Heart right ventricle (tissue), 16 donors: Measurements from ENCODE around the gene ZDBF2. TPM values are rescaled to one million over a fixed set of nuclear protein-coding genes. Genes with fewer than 3 reads are reported as not detected.

ENCODE experiments used
- ATAC-seq, 8 donors: fragments of 200-7000 bp; cut with Tn5 transposase; one replicate each; pipeline ENCODE4 v1.9.1; 2020; ENCODE audit warnings: mild to moderate bottlenecking in 8 of 8, moderate library complexity in 8 of 8, moderate number of reproducible peaks in 1 of 8
- DNase-seq, 2 donors: peaks; one replicate each; pipeline ENCODE4 v3.0.0-alpha.2; 2020
- H3K27ac ChIP-seq, 10 donors: fragments of 200-600 bp; sonication (generic) in 2 of 10; one replicate each; pipeline versions ENCODE4 v1.5.0 to v1.8.0; 2020 to 2022; ENCODE audit warnings: mild to moderate bottlenecking in 3 of 10
- H3K27me3 ChIP-seq, 7 donors: fragments of 200-600 bp; one replicate each; pipeline ENCODE4 v1.8.0; 2021 to 2022; ENCODE audit warnings: mild to moderate bottlenecking in 2 of 7
- H3K36me3 ChIP-seq, 9 donors: fragments of 200-600 bp; sonication (generic) in 1 of 9; one replicate each; pipeline versions ENCODE4 v1.5.0 to v1.8.0; 2020 to 2022; ENCODE audit warnings: mild to moderate bottlenecking in 2 of 9
- H3K4me1 ChIP-seq, 9 donors: fragments of 200-600 bp; sonication (generic) in 1 of 9; one replicate each; pipeline versions ENCODE4 v1.5.0 to v1.8.0; 2020 to 2022; ENCODE audit warnings: mild to moderate bottlenecking in 4 of 9
- H3K4me3 ChIP-seq, 10 donors: fragments of 200-600 bp; sonication (generic) in 2 of 10; one replicate each; pipeline versions ENCODE4 v1.5.0 to v1.8.0; 2020 to 2022; ENCODE audit warnings: mild to moderate bottlenecking in 7 of 10, moderate library complexity in 2 of 10
- H3K9me3 ChIP-seq, 11 donors: fragments of 200-600 bp in 10 of 11; sonication (generic) in 2 of 11; one replicate each; pipeline versions ENCODE4 v1.5.0 to v1.8.0; 2013 to 2022; ENCODE audit warnings: mild to moderate bottlenecking in 2 of 11, control low read depth in 1 of 11, moderate library complexity in 1 of 11
- CTCF ChIP-seq, 9 donors: fragments of 200-600 bp; sonication (generic) in 2 of 9; IDR thresholded peaks; one replicate each; pipeline versions ENCODE4 v1.5.0 to v1.8.0; 2021 to 2022; ENCODE audit warnings: antibody characterized with exemption in 9 of 9, mild to moderate bottlenecking in 5 of 9, moderate library complexity in 1 of 9
- WGBS, 2 donors: extraction: QIAGEN DNeasy Blood & Tissue Kit; methylation state at CpG; one replicate each; pipeline ENCODE4 v1.1.7; 2013; ENCODE audit warnings: inconsistent platforms in 1 of 2; 5-methylcytosine and 5-hydroxymethylcytosine counted together
- intact Hi-C, 10 donors: fragments of 100-400 bp; cut with DNase I; formaldehyde crosslinking; loops; one replicate each; pipeline versions ENCODE4 v1.11.1 to v1.14.2; 2022
- polyA plus RNA-seq, 2 donors: library from polyadenylated mRNA; stranded (reverse); fragments of 200-250 nt; gene quantifications; one replicate each; pipeline ENCODE4 v1.2.3, GENCODE V29; 2013
- total RNA-seq, 10 donors: library from RNA; stranded (reverse); fragmentation: NEBNext Ultra II Directional in 3 of 10; extraction: Animal tissue kit (Norgen Biotek cat#: 25700) in 3 of 10; gene quantifications; one replicate each; pipeline versions ENCODE4 v1.2.1 to v1.2.4, GENCODE V29; 2021 to 2023
- donor health status: Arrhythmogenic right ventricular cardiomyopathy.
- donor health status: ischemic (EF 13 %, LVEDD 7.1; RV severe dilation, severe dysfunction).
- donor health status: healthy with polysubstance abuse.
- donor health status: DM: no; HTN: yes; CAD: no.
- donor health status: DM: no; HTN: no; CAD: no.
- donor health status: ischemic (EF 25% LVEDD 6.9; RV normal size, moderate dysfunction).
- donor health status: ischemic (EF 25% LVEDD 5.7; RV mildly dilated, moderate dysfunction).
- donor health status: healthy.
- donor health status: DM: yes; HTN: yes; CAD: no.
- donor health status: Ischemic cardiomyopathy.
- donor health status: ischemic (EF 35%, LVEDD 5.7; RV mildly dilated, moderate dysfunction).
- donor health status: nonischemic (EF 11% LVEDD 7.7; RV severe dilation, severe dysfunction).
- donor health status: DM: yes; HTN: yes; CAD: no.
- donor health status: PGD.
- donor health status: ischemic (EF 29% LVEDD 5.4; RV normal size, mild dysfunction).
- donor health status: nonischemic (EF 23%, LVEDD 6.1; RV moderate dilation, normal function).

ZDBF2 gene
- total and polyA plus RNA-seq, 12 donors: 0.72 to 15.6 (median 10.2) TPM

- no peak for TF ChIP-seq CTCF (IDR thresholded peaks at IDR 0.05)
- Histone ChIP-seq H3K27ac (no peak overlapping the region), H3K4me3 (peak overlapping the region in 7 of 10 donors; percentile 68 to 76 (median 70)), H3K36me3 (no peaks in the 10 kb centered on the region), H3K4me1 (peaks cover 0 to 17% (median 5%) of the 10 kb centered on the region in 9 donors), H3K27me3 (peaks cover 0 to 89% (median 76%) of the 10 kb centered on the region in 7 donors), H3K9me3 (no peaks in the 10 kb centered on the region)
- WGBS, 2 donors: 34 to 36% methylated on average over 12 of the region's 12 CpGs
- ATAC-seq (no peak), DNase-seq (no peak)
- intact Hi-C loops: no loop called here
Observed at GRCh38 chr2:206276169-206276942, 1.9 kb downstream of the ZDBF2 start.

GRCh38 chr2:206277503-206277902 is 3.0 kb downstream of the ZDBF2 start:
- no peak for DNase-seq
- H3K4me1 ChIP-seq: peaks cover 0 to 17% (median 5%) of the 10 kb centered on the region in 9 donors
- H3K36me3 ChIP-seq: peaks cover 0 to 10% (median 0%) of the 10 kb centered on the region in 9 donors
- H3K4me3 ChIP-seq: no peak overlapping the region
- H3K9me3 ChIP-seq: no peaks in the 10 kb centered on the region
- intact Hi-C loops: no loop called here
- no peak for TF ChIP-seq CTCF (IDR thresholded peaks at IDR 0.05)
- ATAC-seq: no peak
- WGBS, 2 donors: 51 to 56% methylated on average over 3 of the region's 3 CpGs
- H3K27ac ChIP-seq: no peak overlapping the region
- H3K27me3 ChIP-seq: peaks cover 0 to 85% (median 65%) of the 10 kb centered on the region in 7 donors

GRCh38 chr2:206282746-206283145 is 8.3 kb downstream of the ZDBF2 start:
- no peak overlapping the region for H3K4me3 ChIP-seq
- WGBS, 2 donors: 81 to 93% methylated on average over 8 of the region's 8 CpGs
- intact Hi-C loops: no loop called here
- ATAC-seq (no peak), DNase-seq (no peak)
- no peak overlapping the region for H3K27ac ChIP-seq
- peaks cover 0 to 16% (median 7%) of the 10 kb centered on the region in 11 donors for H3K9me3 ChIP-seq
- no peak for TF ChIP-seq CTCF (IDR thresholded peaks at IDR 0.05)
- H3K36me3 ChIP-seq: peaks cover 0 to 25% (median 0%) of the 10 kb centered on the region in 9 donors
- peaks cover 0 to 34% (median 17%) of the 10 kb centered on the region in 7 donors for H3K27me3 ChIP-seq
- no peaks in the 10 kb centered on the region for H3K4me1 ChIP-seq

- WGBS, 2 donors: 96 to 97% methylated on average over 2 of the region's 2 CpGs
- intact Hi-C loops: no loop called here
- Histone ChIP-seq H3K36me3 (peaks cover 0 to 31% (median 0%) of the 10 kb centered on the region in 9 donors), H3K9me3 (peaks cover 0 to 30% (median 7%) of the 10 kb centered on the region in 11 donors), H3K4me3 (no peak overlapping the region), H3K4me1 (no peaks in the 10 kb centered on the region), H3K27me3 (peaks cover 0 to 6% (median 0%) of the 10 kb centered on the region in 7 donors), H3K27ac (no peak overlapping the region)
- DNase-seq: no peak
- ATAC-seq: no peak
- TF ChIP-seq CTCF (IDR thresholded peaks at IDR 0.05): no peak
Observed at GRCh38 chr2:206287197-206287596, 12.7 kb downstream of the ZDBF2 start.
